ENCODE data around the gene KANSL1L. TPM values are rescaled to one million over a fixed set of nuclear protein-coding genes. Genes with fewer than 3 reads are reported as not detected.

The KANSL1L gene
- total and polyA plus RNA-seq, 9 of the 15 experiments (the other 6 are each of a cell fraction or from before 2014, with no cell fraction given): 1.3 to 6.7 (median 2.4) TPM

DNA sequence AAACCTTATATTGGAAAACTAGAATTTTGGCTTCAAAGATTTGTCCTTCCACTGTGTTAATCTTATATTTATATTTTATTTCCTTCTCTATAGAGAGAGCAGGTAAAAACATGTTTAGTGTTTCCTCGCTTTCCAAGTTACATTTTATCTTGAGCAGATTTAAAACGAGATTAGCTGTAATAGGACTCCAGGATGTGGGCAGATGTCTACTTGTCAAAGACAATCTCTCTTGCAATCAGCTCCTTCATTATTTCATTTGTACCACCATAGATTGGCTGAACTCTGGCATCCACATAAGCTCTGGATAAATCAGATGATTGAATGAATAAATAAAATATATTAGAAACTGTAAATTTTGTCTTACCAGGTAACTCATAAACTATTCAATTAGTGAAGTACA, 17.5 kb upstream of the KANSL1L start (continued):
- TF ChIP-seq NFXL1 (CRISPR knock-in tag; IDR thresholded peaks at IDR 0.05): no peak

DNA sequence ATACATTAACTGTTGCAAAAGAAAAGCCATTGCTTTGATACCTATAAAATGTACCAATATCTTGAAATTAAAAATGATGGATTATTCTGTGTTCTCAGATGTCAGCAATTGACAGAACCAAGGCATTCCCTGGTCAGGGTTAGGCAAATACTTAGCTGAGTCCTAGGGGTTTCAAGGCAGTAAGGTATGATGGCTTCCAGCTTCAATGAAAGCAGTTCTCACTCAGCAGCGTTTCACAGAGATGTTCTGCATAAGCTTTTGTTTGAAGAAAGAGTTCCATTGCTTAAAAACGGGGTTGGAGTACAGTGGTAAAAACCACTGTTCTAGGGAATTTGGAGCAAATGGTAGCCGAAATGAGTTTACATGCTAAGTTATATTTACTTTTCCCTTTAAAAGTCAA, 17.0 kb upstream of the KANSL1L start:
- no peak for ATAC-seq
- CTCF ChIA-PET (ENCODE audit: low intra/inter-chr PET ratio): no interaction called here
- H3K4me1 ChIP-seq (replicated peaks in 1 of 2; ENCODE audit: control insufficient read depth in 2 of 2, insufficient read depth in 2 of 2, low read length in 2 of 2): no peaks in the 10 kb centered on the region
- no peak overlapping the region for H2AFZ ChIP-seq (ENCODE audit: low read depth, low read length)
- no peaks in the 10 kb centered on the region for H3K9me3 ChIP-seq (replicated peaks; ENCODE audit: control insufficient read depth, insufficient read depth, low read depth, low read length)
- H3K9ac ChIP-seq (ENCODE audit: insufficient read depth in 1 of 2, low read depth in 2 of 2, low read length in 2 of 2): no peak overlapping the region
- H3K27me3 ChIP-seq (ENCODE audit: control insufficient read depth in 2 of 2, insufficient read depth in 2 of 2, low read length in 2 of 2): no peaks in the 10 kb centered on the region
- H3K4me2 ChIP-seq (ENCODE audit: insufficient read depth, low read length): no peak overlapping the region
- WGBS (ENCODE audit: insufficient coverage, low coverage, missing lambda C conversion rate): 2% methylated on average over 3 of the region's 3 CpGs
- intact Hi-C loops (cut with micrococcal nuclease): no loop called here
- DNase-seq (ENCODE audit: extremely low read depth in 1 of 4, low spot score in 3 of 4): no peak
- H3K4me3 ChIP-seq: no peak overlapping the region
- in situ Hi-C loops (cut with MboI): loop anchor here (25.0 kb wide), 1 partner anchor 1801 kb away; no protein-coding TSS in a partner anchor
- no peaks in the 10 kb centered on the region for H3K36me3 ChIP-seq (ENCODE audit: control insufficient read depth, insufficient read depth, low read length)
- POLR2A ChIA-PET: no interaction called here
- H3K27ac ChIP-seq (ENCODE audit: extremely low read depth, low read depth, low read length): no peak overlapping the region
- H3K9me1 ChIP-seq (ENCODE audit: control insufficient read depth, insufficient read depth, low read length): no peaks in the 10 kb centered on the region
- no peak for FAIRE-seq
- no peaks in the 10 kb centered on the region for H3K79me2 ChIP-seq (ENCODE audit: control insufficient read depth, insufficient read depth, low read length)
- H4K20me1 ChIP-seq (replicated peaks; ENCODE audit: control insufficient read depth, insufficient read depth, low read length): no peaks in the 10 kb centered on the region
- BruUV-seq (replicated peaks): no TSS peak
- TF ChIP-seq SMARCC2 (IDR thresholded peaks at IDR 0.05; ENCODE audit: low read depth) (no peak), POLR3G (IDR thresholded peaks at IDR 0.05; ENCODE audit: extremely low read depth, insufficient read length, insufficient replicate concordance) (no peak), FOS (IDR thresholded peaks at IDR 0.05; ENCODE audit: extremely low read depth, insufficient read length) (no peak), RB1 (IDR thresholded peaks at IDR 0.05; ENCODE audit: low read depth) (no peak), ZNF41 (CRISPR knock-in tag; conservative IDR thresholded peaks at IDR 0.05) (no peak), MAFF (IDR thresholded peaks at IDR 0.05; ENCODE audit: low read length) (no peak), NELFE (IDR thresholded peaks at IDR 0.05; ENCODE audit: insufficient read depth, insufficient read length) (no peak)
- TF ChIP-seq, protein P1, sequence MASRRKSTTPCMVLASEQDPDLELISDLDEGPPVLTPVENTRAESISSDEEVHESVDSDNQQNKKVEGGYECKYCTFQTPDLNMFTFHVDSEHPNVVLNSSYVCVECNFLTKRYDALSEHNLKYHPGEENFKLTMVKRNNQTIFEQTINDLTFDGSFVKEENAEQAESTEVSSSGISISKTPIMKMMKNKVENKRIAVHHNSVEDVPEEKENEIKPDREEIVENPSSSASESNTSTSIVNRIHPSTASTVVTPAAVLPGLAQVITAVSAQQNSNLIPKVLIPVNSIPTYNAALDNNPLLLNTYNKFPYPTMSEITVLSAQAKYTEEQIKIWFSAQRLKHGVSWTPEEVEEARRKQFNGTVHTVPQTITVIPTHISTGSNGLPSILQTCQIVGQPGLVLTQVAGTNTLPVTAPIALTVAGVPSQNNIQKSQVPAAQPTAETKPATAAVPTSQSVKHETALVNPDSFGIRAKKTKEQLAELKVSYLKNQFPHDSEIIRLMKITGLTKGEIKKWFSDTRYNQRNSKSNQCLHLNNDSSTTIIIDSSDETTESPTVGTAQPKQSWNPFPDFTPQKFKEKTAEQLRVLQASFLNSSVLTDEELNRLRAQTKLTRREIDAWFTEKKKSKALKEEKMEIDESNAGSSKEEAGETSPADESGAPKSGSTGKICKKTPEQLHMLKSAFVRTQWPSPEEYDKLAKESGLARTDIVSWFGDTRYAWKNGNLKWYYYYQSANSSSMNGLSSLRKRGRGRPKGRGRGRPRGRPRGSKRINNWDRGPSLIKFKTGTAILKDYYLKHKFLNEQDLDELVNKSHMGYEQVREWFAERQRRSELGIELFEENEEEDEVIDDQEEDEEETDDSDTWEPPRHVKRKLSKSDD (conservative IDR thresholded peaks at IDR 0.05; ENCODE audit: low read length): no peak
- TF ChIP-seq, protein P2, sequence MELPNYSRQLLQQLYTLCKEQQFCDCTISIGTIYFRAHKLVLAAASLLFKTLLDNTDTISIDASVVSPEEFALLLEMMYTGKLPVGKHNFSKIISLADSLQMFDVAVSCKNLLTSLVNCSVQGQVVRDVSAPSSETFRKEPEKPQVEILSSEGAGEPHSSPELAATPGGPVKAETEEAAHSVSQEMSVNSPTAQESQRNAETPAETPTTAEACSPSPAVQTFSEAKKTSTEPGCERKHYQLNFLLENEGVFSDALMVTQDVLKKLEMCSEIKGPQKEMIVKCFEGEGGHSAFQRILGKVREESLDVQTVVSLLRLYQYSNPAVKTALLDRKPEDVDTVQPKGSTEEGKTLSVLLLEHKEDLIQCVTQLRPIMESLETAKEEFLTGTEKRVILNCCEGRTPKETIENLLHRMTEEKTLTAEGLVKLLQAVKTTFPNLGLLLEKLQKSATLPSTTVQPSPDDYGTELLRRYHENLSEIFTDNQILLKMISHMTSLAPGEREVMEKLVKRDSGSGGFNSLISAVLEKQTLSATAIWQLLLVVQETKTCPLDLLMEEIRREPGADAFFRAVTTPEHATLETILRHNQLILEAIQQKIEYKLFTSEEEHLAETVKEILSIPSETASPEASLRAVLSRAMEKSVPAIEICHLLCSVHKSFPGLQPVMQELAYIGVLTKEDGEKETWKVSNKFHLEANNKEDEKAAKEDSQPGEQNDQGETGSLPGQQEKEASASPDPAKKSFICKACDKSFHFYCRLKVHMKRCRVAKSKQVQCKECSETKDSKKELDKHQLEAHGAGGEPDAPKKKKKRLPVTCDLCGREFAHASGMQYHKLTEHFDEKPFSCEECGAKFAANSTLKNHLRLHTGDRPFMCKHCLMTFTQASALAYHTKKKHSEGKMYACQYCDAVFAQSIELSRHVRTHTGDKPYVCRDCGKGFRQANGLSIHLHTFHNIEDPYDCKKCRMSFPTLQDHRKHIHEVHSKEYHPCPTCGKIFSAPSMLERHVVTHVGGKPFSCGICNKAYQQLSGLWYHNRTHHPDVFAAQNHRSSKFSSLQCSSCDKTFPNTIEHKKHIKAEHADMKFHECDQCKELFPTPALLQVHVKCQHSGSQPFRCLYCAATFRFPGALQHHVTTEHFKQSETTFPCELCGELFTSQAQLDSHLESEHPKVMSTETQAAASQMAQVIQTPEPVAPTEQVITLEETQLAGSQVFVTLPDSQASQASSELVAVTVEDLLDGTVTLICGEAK (IDR thresholded peaks at IDR 0.05): no peak
- TF ChIP-seq, protein P2 (CRISPR knock-in tag; IDR thresholded peaks at IDR 0.05): no peak

All from K562 (cell line).